Stimulated activated CD8-positive, alpha-beta memory T cell treated with anti-CD3 and anti-CD28 coated beads, Interleukin-4, amount 100 ng/mL, for 4 hours (primary cell): ENCODE data around the gene SAC3D1.
"Not testable (repeated sequence)": the region's sequence is repeated elsewhere in the genome, so short reads cannot be mapped to it uniquely, and the experiment has no call there.

Experiments
- DNase-seq, 2 donors: peaks; one replicate each; pipeline ENCODE4 v3.0.0-alpha.2; 2020; ENCODE audit warnings: low read depth in 2 of 2, low spot score in 1 of 2

Gene SAC3D1

DNA sequence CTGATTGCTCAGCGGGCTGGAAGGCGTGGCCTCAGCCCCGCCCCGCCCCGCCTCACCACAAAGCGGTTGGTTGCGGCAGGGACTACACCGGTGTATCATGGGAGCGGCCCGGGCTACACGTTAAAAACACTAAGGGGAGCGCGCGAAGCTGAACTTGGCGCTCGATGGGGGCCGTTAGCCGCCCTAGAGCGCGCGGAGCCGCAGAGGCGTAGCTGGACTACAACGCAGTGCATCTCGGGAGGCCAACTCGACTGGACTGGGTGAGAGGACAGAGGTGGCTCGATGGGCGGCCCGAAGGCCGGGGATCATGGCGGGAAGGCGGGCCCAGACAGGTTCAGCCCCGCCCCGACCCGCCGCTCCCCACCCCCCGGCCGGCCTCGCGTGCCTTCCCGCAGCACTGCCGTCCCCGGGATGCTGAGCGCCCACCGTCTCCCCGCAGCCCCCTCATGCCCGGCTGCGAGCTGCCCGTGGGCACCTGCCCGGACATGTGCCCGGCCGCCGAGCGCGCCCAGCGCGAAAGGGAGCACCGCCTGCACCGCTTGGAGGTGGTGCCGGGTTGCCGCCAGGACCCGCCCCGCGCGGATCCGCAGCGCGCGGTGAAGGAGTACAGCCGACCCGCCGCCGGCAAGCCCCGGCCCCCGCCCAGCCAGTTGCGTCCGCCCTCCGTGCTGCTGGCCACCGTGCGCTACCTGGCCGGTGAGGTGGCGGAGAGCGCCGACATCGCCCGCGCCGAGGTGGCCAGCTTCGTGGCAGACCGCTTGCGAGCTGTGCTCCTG lies at the start of gene SAC3D1:
Gene SAC3D1 (plus strand): TSS at position 364 of the 776 bp plus-strand sequence. CDS start 83 bp downstream, at position 447.
- peak; percentile 49 to 70 for DNase-seq

DNA sequence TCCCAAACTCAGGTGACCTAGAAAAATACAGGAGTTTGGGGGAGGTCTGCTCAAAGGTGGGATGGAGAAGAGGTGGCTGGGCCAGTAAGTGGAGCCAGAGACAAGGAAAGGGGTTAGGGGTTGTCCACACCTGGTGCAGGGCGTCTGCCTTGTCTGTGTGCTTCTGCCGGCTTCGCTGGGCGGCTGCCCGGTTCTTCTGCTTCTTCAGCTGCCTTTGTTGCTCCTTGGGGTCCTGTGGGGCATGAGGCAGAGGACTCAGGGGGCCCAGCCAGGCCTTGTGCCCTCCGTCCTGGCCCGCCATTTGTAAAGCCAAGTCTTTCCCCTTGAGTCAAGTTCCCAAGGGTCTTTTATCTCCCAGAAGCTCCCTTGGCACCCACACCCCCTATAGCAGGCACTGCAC lies 46.7 kb upstream of the SAC3D1 start:
- DNase-seq = no peak

DNA sequence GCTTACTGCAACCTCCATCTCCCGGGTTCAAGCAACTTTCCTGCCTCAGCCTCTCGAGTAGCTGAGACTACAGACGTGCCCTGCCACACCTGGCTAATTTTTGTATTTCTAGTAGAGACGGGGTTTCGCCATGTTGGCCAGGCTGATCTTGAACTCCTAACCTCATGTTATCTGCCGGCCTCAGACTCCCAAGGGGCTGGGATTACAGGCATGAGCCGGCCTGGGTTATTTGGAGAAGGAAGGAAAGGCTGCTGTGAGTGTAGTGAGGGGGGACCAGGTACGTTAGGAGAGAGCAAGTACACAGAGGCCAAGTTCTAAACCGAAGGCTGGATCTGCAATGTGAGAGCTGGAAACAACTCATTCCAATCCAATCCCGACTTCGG lies 44.7 kb upstream of the SAC3D1 start:
- no peak for DNase-seq

DNA sequence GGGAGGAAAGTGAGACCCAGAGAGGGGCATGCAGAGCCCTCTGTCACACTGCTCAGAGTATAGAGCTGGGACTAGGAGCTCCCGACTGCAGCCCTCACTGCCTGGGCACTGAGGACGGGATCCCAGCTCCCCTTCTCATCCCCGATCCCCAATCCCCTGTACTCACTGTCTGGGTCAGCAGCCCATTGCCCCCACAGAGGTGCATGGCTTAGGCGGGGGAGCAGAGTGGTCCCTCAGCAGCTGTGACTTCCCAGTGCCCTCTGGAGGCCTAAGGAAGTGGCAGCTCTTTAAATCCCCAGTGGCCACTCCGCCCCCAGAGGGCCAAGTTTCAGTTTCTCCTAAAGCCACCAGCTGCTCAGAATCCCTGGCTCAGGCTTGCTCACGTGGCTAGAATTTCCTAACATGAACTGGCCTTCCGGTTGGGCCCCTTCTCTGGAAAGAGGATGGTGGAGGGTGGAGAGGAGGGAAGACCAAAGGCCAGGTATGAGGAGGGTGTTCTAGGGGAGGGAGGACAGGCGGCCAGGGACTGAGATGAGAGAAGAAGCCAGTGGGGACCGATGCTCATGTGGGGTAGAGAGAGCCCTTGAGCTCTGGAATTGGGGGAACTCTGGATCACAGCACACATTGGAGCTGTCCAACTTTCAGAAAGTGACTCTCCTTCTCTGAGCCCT lies 44.2 kb upstream of the SAC3D1 start, which contains the start of gene BATF2:
Gene BATF2 (minus strand): TSS at position 262 of the 671 bp plus-strand sequence. CDS start 57 bp downstream, at position 205.
- DNase-seq = no peak

DNA sequence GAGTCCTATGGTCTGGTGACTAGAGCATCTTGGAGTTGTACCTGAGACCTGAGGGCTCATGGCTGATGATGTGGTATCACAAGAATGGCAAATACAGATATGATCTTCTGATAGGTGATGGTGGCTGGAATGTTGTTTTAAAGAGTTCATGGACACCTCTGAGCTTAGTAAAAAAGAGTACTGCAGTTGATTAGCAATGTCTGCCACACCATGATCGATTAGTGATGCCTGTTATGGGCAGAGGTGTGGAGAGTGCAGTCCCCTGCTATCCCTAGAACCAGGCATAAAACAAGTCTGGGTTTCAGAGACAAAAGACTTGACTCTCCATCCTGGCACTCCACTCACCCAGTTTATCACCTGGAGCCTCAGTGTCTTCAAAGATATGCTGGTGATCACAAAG lies 42.9 kb upstream of the SAC3D1 start:
- no peak for DNase-seq

DNA sequence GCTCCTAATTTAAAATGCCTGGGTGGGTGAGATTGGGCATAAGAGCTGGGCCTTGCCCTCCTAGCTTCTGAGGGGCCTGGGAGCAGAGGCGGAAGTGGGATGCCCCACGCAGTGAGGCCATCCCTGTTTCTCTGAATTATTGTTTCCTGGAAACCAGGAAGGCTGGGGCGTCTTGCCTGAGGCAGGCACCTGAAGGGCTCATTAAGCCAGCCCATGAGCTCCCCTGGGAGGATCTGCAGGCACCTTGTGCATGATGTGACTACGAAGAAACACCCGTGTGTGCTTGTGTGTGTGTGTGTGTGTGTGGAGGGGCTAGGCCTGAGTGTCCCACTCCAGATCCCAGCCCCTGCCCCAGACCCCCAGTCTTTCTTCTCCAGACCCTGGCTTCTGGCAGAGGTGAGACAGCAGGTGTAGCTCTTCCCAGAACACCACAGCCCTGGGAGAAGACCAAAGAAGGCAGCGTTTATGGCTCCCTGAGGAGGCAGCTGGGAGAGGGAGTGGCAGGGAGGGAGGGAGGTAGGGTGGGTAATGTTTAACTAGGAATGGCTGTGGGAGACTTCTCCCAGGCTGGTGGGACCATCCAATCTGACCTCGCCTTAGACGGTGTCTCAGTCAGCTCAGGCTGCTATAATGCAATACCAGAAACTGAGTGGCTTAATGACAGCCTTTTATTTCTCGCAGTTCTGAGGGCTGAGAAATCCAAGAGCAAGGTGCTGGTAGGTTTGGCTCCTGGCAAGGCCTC lies 42.1 kb upstream of the SAC3D1 start:
- DNase-seq = no peak

DNA sequence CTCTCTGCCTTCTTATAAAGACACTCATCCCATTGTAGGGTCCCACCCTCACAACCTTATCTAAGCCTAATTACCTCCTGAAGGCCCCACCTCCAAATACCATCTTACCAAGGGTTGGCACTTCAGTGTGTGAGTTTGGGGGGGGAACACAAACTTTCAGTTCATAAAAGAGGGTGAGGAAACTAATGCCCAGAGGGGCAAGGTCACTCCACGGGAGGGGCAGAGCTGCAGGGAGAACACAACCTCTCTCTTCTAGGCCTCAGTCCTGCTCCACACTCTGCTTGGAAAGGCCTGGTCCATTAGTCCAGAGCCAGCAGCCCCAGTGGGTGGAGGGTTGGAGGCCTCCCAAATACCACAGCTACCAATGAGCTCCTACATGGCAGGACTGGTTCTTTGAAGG lies 41.5 kb upstream of the SAC3D1 start:
- DNase-seq = no peak

DNA sequence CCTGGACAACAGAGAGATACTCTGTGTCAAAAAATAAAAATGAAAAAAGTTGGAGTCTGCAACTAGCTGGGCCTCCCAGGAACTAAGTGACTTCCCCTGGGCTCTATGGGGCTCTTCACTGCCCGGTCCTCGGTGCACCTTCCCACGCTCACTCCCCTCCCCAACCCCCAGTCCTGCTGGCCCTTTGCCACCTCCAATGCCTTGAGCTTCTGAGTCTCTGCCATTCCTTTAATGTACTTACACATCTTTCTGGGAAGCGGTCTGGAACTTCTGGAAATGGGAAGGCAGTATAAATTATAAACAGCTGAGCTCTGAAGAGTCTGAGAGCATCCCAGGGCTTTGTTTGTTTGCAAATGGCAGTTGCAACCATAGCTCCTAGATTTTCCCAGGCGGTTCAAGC lies 38.3 kb upstream of the SAC3D1 start:
- DNase-seq = no peak

DNA sequence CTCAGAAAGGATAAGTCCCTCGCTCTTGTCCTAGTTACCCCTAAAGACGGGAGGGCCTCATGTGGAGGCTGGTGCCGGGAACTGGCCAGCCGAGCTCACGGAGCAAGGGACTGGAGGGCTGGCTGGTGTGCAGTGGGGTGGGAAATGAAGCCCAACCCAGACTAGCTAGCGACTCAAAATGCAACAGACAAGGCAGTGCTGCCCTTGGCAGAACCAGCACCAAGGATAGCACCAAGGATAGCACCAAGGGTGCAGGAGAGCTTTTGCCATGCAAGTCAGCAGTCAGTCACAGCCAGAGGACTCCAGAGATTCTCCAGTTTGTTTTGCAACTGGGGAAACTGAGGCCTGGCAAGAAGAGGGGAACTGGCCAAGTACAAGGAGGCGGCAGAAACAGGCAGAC lies 37.7 kb upstream of the SAC3D1 start:
- no peak for DNase-seq

DNA sequence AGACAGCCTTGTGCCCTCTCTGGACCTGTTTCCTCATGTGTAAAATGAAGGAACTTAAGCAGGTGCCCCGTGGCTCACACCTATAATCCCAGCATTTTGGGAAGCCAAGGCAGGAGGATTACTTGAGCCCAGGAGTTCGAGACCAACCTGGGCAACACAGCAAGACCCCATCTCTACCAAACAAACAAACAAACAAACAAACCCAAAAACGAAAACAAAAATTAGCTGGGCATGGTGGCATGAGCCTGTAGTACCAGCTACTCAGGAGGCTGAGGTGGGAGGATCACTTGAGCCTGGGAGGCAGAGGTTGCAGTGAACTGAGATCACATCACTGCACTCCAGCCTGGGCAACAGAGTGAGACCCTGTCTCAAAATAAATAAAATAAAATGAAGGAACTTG lies 37.0 kb upstream of the SAC3D1 start:
- DNase-seq = not testable (repeated sequence)

DNA sequence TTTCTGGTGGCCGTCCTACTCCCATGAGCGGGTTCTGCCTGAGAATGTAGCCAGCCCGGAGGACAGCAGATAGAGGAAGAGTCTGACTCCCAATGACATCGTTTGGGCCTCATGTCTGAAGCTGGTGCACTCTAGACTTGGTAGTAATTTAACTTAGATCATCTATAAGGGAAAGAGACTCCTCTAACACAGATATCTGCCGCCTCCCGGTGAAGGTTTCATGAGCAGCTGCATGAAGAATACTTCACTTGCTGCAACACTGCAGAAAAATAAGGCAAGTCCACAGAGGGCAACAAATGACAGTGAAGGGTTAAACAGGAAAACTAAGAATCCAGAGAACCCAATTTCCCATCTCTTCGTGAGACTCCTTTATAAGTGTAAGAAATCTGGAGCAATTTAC lies 33.0 kb upstream of the SAC3D1 start:
- no peak for DNase-seq

DNA sequence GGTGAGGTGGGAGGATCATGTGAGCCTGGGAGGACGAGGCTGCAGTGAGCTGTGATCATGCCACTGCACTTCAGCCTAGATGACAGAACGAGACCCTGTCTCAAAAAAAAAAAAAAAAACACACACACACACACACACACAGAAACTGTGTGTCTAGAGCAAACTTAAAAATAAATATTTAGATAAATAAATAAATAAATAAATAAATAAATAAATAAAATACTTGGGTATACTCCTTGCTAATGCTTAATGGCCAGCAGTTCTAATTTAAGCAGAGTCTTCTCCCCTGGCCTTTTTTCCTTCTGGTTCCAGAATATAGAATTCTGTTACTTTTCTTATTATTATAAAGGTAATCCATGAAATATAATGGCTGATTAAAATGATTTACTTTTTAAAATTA lies 32.1 kb upstream of the SAC3D1 start:
- no peak for DNase-seq

DNA sequence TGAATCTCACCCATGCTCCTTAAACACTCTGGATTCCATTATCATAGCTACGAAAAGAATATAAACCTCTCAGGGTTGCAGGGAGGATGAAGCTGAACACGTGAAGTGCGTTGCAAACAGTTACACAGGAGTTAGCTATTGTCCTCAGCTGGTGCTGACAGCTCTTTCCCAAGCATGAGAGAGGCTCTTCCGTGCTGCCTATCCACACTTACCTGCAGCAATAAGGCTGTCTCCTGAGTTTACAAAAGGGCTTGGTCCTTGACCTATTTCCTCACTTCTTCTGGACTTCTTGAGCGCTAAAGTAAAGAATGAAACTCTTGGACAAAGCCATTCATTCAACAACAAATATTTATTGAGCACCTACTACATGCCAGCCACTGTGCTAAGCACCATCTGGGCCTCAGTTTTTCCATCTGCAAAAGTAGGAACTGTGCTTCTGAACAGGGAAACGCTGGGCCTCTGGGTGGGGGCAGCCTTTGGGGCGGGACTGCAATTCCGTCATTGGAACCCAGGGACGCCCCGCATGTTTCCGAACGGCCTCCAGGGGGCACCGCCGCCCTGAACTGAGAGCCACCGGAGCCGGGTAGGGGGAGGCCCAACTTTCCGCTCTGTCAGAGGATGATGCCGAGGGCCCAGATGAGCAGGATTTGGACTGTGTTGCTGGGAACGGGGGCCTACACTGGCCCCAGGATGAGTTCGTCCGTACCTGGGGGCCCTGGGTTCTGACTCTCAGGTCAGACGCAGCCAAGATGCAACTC lies 27.7 kb upstream of the SAC3D1 start:
- DNase-seq = peak; percentile 78 to 83

DNA sequence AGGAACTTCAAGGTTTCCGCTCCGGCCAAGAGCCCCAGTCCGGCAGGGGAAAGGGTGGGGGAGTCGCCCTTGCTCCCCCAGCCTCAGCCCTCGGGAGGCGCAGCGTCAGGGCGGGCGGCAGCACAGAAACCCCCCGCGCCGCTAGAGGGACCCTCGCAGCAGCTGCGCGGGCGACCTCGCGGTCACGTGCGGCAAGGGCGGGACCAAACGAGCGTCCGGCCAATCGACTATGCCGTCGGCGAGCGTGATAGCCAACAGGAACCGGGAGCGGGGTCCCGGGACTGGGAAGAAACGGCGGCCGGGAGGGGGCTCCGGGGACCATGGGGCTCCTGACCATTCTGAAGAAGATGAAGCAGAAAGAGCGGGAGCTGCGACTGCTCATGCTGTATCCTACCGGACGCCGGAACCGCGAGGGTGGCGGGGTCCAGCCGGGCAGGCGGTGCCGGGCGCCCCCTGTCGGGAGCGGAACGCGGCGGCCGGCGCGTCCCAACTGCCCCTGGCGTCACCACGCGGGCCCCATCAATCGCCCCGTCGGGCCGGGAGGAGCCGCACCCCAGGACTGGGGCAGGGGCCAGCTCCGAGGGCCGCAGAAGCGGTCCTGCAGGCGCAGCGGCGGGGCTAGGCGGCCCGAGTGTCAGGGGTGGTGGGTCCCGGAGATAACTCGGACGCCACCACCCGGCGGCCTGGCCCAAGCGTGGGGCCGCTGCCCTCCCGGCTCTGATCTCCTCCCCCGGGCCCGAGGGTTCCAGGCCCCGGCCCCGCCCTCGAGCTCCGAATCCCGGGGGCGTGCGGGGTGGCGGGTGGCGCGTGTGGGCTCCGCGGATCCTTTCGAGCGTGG lies 26.9 kb upstream of the SAC3D1 start, which contains the start of gene ARL2:
Gene ARL2 (plus strand): TSS at position 273 of the 838 bp plus-strand sequence. CDS start 48 bp downstream, at position 321.
- peak; percentile 54 to 83 for DNase-seq

DNA sequence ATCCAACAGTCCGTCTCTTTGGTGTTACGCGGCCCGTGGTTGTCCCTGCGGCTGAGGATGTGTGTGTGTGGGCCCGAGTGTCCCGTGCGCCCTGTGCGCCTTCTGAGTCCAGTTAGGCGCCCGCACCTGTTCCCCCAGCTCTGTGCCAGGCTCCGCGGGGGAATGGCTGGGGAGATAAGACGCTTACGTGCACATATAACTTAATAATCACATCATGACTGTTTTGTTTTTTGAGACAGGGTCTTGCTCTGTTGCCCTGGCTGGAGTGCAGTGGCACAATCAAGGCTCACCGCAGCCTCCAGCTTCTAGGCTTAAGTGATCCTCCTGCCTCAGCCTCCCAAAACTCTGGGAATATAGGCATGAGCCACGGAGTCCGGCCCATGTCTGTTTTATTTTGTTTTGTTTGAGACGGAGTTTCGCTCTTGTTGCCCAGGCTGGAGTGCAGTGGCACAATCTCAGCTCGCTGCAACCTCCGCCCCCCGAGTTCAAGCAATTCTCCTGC lies 26.2 kb upstream of the SAC3D1 start:
- DNase-seq = no peak

DNA sequence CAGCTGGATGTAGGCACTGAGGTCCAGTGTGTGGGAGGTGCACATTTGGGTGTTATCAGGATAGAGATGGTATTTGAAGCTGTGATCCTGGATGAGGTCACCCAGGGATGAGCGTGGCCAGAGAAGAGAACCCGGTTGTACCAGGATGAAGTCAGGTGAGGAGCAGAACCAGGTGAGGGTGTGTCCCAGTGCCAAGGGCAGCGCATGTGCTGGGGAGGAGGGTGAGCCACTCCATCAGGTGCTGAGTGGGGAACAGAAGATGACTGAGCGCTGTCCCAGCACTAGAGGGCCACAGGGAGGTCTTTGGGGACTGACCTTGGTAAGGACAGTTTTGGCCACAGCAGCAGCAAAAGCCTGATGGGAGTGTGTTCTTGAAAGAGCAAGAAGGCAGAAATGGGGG lies 24.3 kb upstream of the SAC3D1 start:
- DNase-seq = no peak

DNA sequence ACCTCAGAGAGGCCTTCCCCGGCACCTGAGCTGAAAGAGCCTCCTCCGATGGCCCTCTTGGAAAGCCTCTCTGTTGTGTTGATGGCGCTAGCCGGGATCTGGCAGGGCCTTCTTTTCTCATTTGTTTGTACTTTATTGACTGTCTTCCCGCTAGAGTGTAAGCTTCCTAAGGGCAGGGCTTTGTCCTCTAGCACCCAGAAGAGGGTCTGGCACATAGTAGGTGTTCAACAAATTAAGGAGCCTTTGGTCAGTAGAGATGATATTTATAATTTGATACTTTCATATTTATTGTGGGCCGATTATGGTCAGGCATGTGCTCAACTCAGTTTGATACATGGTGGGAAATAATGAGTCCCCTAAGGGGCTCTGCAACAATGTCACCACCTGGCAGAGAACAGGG lies 23.1 kb upstream of the SAC3D1 start:
- DNase-seq = no peak

DNA sequence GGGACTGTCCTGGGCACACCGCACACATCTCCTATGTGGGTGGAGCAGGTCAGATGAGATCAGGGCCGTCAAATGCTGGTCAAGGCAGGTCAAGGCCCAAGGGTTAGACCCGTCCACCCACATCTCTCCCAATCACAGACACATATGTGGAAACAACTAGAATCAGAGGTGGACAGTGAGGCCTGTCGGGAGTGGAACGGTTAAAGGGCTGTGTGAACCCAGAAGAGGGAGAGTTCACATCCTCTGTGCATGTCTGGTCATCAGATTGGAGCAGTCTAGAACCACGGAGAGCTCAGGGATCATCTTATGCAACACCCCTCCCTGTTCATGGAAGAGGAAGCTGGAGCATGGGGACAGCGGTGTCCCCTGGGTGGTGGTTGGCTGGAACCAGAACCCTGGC lies 21.2 kb upstream of the SAC3D1 start:
- no peak for DNase-seq

DNA sequence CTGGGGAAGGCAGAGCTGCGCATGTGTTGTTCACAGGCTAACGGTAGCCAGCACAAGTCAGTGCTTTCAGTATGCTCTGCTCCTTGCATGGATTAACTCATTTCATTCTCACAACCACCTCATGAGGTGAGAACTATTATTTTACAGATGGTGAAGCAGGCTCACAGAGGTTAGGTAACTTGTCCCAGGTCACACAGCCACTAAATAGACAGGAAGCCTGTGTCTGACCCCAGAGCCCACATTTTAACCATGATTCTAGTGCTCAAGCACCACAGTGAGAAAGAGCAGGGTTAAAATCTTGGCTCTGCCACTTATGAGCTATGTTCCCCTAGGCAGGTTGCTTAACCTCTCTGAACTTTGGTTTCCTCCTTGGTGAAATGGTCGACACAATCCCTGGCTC lies 20.0 kb upstream of the SAC3D1 start:
- no peak for DNase-seq

DNA sequence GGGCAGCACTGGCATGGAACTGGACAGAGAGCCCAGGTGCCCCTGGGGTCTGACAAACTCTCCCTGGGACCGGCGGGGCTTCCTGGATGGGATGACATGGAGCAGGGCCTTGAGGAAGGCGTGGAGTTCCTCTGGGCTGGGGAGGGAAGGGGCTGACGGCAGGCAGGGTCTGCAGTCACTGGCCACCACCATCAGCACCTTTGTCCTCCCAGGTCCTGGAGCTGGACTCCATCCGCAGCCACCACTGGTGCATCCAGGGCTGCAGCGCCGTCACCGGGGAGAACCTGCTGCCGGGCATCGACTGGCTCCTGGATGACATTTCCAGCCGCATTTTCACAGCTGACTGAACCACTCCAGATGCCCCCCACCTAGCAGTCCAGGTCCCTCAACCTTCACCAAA lies 19.5 kb upstream of the SAC3D1 start:
- DNase-seq = no peak
